IMR-90 (cell line): ENCODE results near the gene TAAR9. TPM values are rescaled to one million over a fixed set of nuclear protein-coding genes. Genes with fewer than 3 reads are reported as not detected.

Experiments used
- ATAC-seq: fragments of 200-7000 bp; cut with Tn5 transposase; 2 replicates; pipeline ENCODE4 v1.9.1; 2020; ENCODE audit warnings: low read depth, mild to moderate bottlenecking, moderate library complexity
- BruUV-seq: library from RNA; stranded (reverse); fragments of 400-500 nt; replicated peaks from 2 replicates; lab custom pipeline; 2021; lab: Mats Ljungman, UMichigan
- CTCF ChIA-PET: fragments of 300-600 bp; formaldehyde crosslinking; extraction: SDS; loops from one replicate; lab custom pipeline; 2021; ENCODE audit warnings: antibody characterized with exemption; lab: Yijun Ruan, JAX
- POLR2A ChIA-PET: fragments of 300-600 bp; sonication (Branson Sonifier 250); formaldehyde crosslinking; loops from one replicate; lab custom pipeline; 2022; ENCODE audit warnings: antibody characterized with exemption; ENCODE audit not compliant: unreplicated experiment; lab: Charles Lee
- DNase-seq: peaks from one replicate; pipeline ENCODE4 v3.0.0; 2013
- H2AFZ ChIP-seq: replicated peaks from 2 replicates; pipeline ENCODE3; 2013; ENCODE audit warnings: low read length, mild to moderate bottlenecking; ENCODE audit not compliant: poor library complexity
- H2AK5ac ChIP-seq: 2 replicates; pipeline ENCODE4 v1.6.1; 2013; ENCODE audit warnings: low read depth, low read length, inconsistent platforms
- H2AK9ac ChIP-seq: replicated peaks from 2 replicates; pipeline ENCODE3; 2013; ENCODE audit warnings: mild to moderate bottlenecking, low read depth, low read length, moderate library complexity; ENCODE audit not compliant: poor library complexity
- H2BK120ac ChIP-seq: 2 replicates; pipeline ENCODE4 v1.6.1; 2013; ENCODE audit warnings: low read depth, low read length, inconsistent platforms
- H2BK15ac ChIP-seq: 3 replicates; pipeline ENCODE4 v1.6.1; 2013; ENCODE audit warnings: low read depth, low read length, inconsistent platforms
- H2BK20ac ChIP-seq: 2 replicates; pipeline ENCODE4 v1.6.1; 2013; ENCODE audit warnings: low read depth, mild to moderate bottlenecking, inconsistent platforms, low read length, moderate library complexity
- H2BK5ac ChIP-seq: 2 replicates; pipeline ENCODE4 v1.6.1; 2013; ENCODE audit warnings: mild to moderate bottlenecking, low read depth, low read length, inconsistent platforms; ENCODE audit not compliant: poor library complexity, severe bottlenecking
- H3K14ac ChIP-seq: replicated peaks from 2 replicates; pipeline ENCODE4 v1.6.1; 2013; ENCODE audit warnings: low read depth, low read length, inconsistent platforms
- H3K18ac ChIP-seq: 2 replicates; pipeline ENCODE4 v1.6.1; 2013; ENCODE audit warnings: low read depth, low read length, control low read depth
- H3K23ac ChIP-seq: 2 replicates; pipeline ENCODE4 v1.6.1; 2013; ENCODE audit warnings: low read depth, low read length, inconsistent platforms
- H3K27ac ChIP-seq: 2 replicates; pipeline ENCODE4 v1.5.1; 2013; ENCODE audit warnings: mild to moderate bottlenecking, control low read depth, low read length; ENCODE audit not compliant: insufficient read depth
- H3K27me3 ChIP-seq: 2 replicates; pipeline ENCODE4 v1.6.1; 2013; ENCODE audit warnings: low read length; ENCODE audit not compliant: control insufficient read depth, insufficient read depth
- H3K36me3 ChIP-seq: 2 replicates; pipeline ENCODE4 v1.6.1; 2013; ENCODE audit warnings: low read length, mixed read lengths; ENCODE audit not compliant: control insufficient read depth, insufficient read depth
- H3K4ac ChIP-seq: 2 replicates; pipeline ENCODE4 v1.6.1; 2013; ENCODE audit warnings: low read depth, low read length, inconsistent platforms
- H3K4me1 ChIP-seq: 2 replicates; pipeline ENCODE4 v1.6.1; 2013; ENCODE audit warnings: low read length, mixed read lengths; ENCODE audit not compliant: control insufficient read depth, insufficient read depth
- H3K4me2 ChIP-seq: 2 replicates; pipeline ENCODE4 v1.6.1; 2013; ENCODE audit warnings: low read depth, mild to moderate bottlenecking, control low read depth, low read length, moderate library complexity
- H3K4me3 ChIP-seq: 2 replicates; pipeline ENCODE4 v1.5.1; 2013; ENCODE audit warnings: low read depth, mild to moderate bottlenecking, control low read depth, low read length, moderate library complexity; ENCODE audit not compliant: insufficient read depth
- H3K56ac ChIP-seq: 2 replicates; pipeline ENCODE4 v1.6.1; 2013; ENCODE audit warnings: low read length, inconsistent platforms; ENCODE audit not compliant: insufficient read depth; ENCODE audit errors: extremely low read depth
- H3K79me1 ChIP-seq, 2 experiments: 2 replicates each; pipeline ENCODE4 v1.6.1; 2013; ENCODE audit warnings: low read length in 2 of 2, inconsistent platforms in 1 of 2, low read depth in 1 of 2
- H3K9ac ChIP-seq: 2 replicates; pipeline ENCODE4 v1.6.1; 2013; ENCODE audit warnings: low read depth, low read length, control low read depth
- H3K9me1 ChIP-seq: 2 replicates; pipeline ENCODE4 v1.6.1; 2013; ENCODE audit warnings: low read length, inconsistent platforms; ENCODE audit not compliant: insufficient read depth
- H3K9me3 ChIP-seq: 2 replicates; pipeline ENCODE4 v1.6.1; 2013; ENCODE audit warnings: low read length; ENCODE audit not compliant: control insufficient read depth, insufficient read depth
- H4K20me1 ChIP-seq: 2 replicates; pipeline ENCODE4 v1.6.1; 2013; ENCODE audit warnings: low read length, inconsistent platforms; ENCODE audit not compliant: insufficient read depth
- H4K5ac ChIP-seq: 2 replicates; pipeline ENCODE4 v1.6.1; 2013; ENCODE audit warnings: mild to moderate bottlenecking, low read depth, low read length, control low read depth
- H4K8ac ChIP-seq, 2 experiments: 2 replicates each; pipeline ENCODE4 v1.6.1; 2013; ENCODE audit warnings: low read depth in 2 of 2, low read length in 2 of 2, control low read depth in 1 of 2, inconsistent platforms in 1 of 2
- H4K91ac ChIP-seq: 2 replicates; pipeline ENCODE4 v1.6.1; 2013; ENCODE audit warnings: low read depth, low read length, inconsistent platforms; ENCODE audit not compliant: insufficient read depth
- MAFK ChIP-seq: IDR thresholded peaks from 2 replicates; pipeline ENCODE4 v1.6.1; 2012; ENCODE audit warnings: low read depth, low read length, improper control_type of control experiment
- MXI1 ChIP-seq: IDR thresholded peaks from 2 replicates; pipeline ENCODE4 v1.6.1; 2012; ENCODE audit warnings: low read depth, mild to moderate bottlenecking, low read length, moderate library complexity, borderline replicate concordance
- WGBS, 2 experiments: methylation state at CpG; one replicate each; pipeline versions ENCODE4 v1.1.5 to v1.1.7; 2013; ENCODE audit warnings: missing lambda C conversion rate in 2 of 2; ENCODE audit not compliant: insufficient read length in 1 of 2; ENCODE audit errors: extremely low coverage in 2 of 2; 5-methylcytosine and 5-hydroxymethylcytosine counted together
- dilution Hi-C: fragments of 300-500 bp; cut with HindIII; formaldehyde crosslinking; loops from one replicate; pipeline ENCODE4 v1.14.3; 2018; ENCODE audit warnings: low sequenced_read_pairs; ENCODE audit not compliant: unreplicated experiment
- in situ Hi-C: fragments of 300-500 bp; cut with MboI; formaldehyde crosslinking; loops from 3 replicates; pipeline ENCODE4 v1.14.3; 2019; ENCODE audit warnings: low sequenced_read_pairs, inconsistent platforms, mixed read lengths
- intact Hi-C: fragments of 100-400 bp; cut with micrococcal nuclease; formaldehyde crosslinking; loops from 2 replicates; pipeline ENCODE4 v1.10.0; 2022
- polyA plus RNA-seq, 3 experiments: library from polyadenylated mRNA; depleted of rRNA; stranded (reverse); fragments of >200 nt; gene quantifications; 2 replicates each; pipeline ENCODE4 v1.2.3, GENCODE V29; 2012; ENCODE audit warnings: low replicate concordance in 1 of 3
- total RNA-seq: library from RNA; depleted of rRNA; stranded (reverse); fragments of >200 nt; gene quantifications from 2 replicates; pipeline ENCODE4 v1.2.3, GENCODE V29; 2012
- TF ChIP-seq, protein P1 (sequence below): fragments of 150-350 bp; IDR thresholded peaks from 2 replicates; pipeline ENCODE4 v1.6.1; 2016; ENCODE audit warnings: low read depth, mild to moderate bottlenecking, low read length, moderate library complexity, borderline replicate concordance

TAAR9 gene
- total and polyA plus RNA-seq, 2 of the 4 experiments (the other 2 are of a cell fraction): not detected

DNA sequence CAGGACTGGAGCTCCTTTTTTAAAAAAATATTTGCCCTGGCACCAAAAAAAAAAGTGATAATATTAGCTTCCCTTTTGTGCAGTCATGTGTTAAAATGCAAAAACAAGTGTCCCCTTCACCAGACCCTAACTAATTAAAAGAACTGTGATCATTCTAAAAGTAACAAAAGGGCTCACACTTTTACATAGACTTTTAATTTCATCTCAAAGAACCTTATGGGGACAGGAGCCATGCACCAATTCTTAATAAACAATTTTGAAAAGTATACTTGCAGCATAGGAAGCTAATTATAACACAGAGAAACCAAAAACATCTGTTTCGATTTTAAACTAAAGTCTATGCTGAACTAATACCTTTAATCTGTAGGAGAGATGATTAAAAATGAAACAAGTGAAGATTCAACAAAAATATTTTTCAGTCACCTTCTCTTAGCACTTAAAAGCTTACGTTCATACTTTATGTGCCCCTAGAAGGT is 42.4 kb upstream of the TAAR9 start:
- Histone ChIP-seq H3K27me3 (no peaks in the 10 kb centered on the region), H3K56ac (no peak overlapping the region), H3K4me1 (peaks cover 2% of the 10 kb centered on the region; the same call in 1 of the 2 replicates), H2AK9ac (no peak overlapping the region), H3K9me3 (no peaks in the 10 kb centered on the region), H3K9ac (no peak overlapping the region), H3K23ac (no peak overlapping the region), H2AK5ac (no peak overlapping the region), H2AFZ (no peak overlapping the region), H3K4me2 (no peak overlapping the region), H4K8ac (no peak overlapping the region), H2BK15ac (no peak overlapping the region), H2BK5ac (no peak overlapping the region), H3K9me1 (peaks cover 15% of the 10 kb centered on the region), H4K91ac (no peak overlapping the region), H3K4ac (no peak overlapping the region), H2BK20ac (no peak overlapping the region), H3K27ac (no peak overlapping the region), H4K5ac (no peak overlapping the region), H3K36me3 (peaks cover 5% of the 10 kb centered on the region; the same call in 1 of the 2 replicates), H3K4me3 (no peak overlapping the region), H3K14ac (no peak overlapping the region), H4K20me1 (peaks cover 23% of the 10 kb centered on the region), H3K79me1 (peaks cover 31 to 57% of the 10 kb centered on the region in 2 experiments), H2BK120ac (no peak overlapping the region), H3K18ac (no peak overlapping the region)
- TF ChIP-seq, protein P1, sequence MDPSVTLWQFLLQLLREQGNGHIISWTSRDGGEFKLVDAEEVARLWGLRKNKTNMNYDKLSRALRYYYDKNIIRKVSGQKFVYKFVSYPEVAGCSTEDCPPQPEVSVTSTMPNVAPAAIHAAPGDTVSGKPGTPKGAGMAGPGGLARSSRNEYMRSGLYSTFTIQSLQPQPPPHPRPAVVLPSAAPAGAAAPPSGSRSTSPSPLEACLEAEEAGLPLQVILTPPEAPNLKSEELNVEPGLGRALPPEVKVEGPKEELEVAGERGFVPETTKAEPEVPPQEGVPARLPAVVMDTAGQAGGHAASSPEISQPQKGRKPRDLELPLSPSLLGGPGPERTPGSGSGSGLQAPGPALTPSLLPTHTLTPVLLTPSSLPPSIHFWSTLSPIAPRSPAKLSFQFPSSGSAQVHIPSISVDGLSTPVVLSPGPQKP: no peak
- no peak for TF ChIP-seq MXI1
- no peak for TF ChIP-seq MAFK
- ChIA-PET POLR2A (no interaction called here), CTCF (interaction anchor here (0.6 to 1.7 kb wide), 3 partner anchors 21 to 216 kb away, joined by 4 to 10 read pairs (median 7); no protein-coding TSS in a partner anchor)
- ATAC-seq (no peak), DNase-seq (no peak)
- intact Hi-C loops (no loop called here), dilution Hi-C loops (loop anchor here (25.0 kb wide), 1 partner anchor 208 kb away; no protein-coding TSS in a partner anchor), in situ Hi-C loops (loop anchor here (25.0 kb wide), 1 partner anchor 808 kb away; no protein-coding TSS in a partner anchor)
- no TSS peak for BruUV-seq
- WGBS, 2 experiments: no CpG with 5 or more reads among the region's 2 CpGs
